Activated T-cell treated with anti-CD3 and anti-CD28 coated beads, Interleukin-2, amount 50 U/mL, for 24 hours (primary cell): ENCODE data around the gene PLGLB1.
"Not testable (repeated sequence)": the region's sequence is repeated elsewhere in the genome, so short reads cannot be mapped to it uniquely, and the experiment has no call there.

Experiments used
- DNase-seq: peaks from one replicate; pipeline ENCODE4 v3.0.0-alpha.2; 2020
- H3K27ac Mint-ChIP-seq: 2 replicates; pipeline ENCODE4 v1.8.0; 2020; ENCODE audit warnings: mild to moderate bottlenecking, mixed read lengths
- H3K27me3 Mint-ChIP-seq: 2 replicates; pipeline ENCODE4 v1.8.0; 2020; ENCODE audit warnings: mixed read lengths
- H3K36me3 Mint-ChIP-seq: 2 replicates; pipeline ENCODE4 v1.8.0; 2020; ENCODE audit warnings: low read depth, mixed read lengths
- H3K4me1 Mint-ChIP-seq: 2 replicates; pipeline ENCODE4 v1.8.0; 2020; ENCODE audit warnings: low read depth, mixed read lengths
- H3K4me3 Mint-ChIP-seq: 2 replicates; pipeline ENCODE4 v1.8.0; 2020; ENCODE audit warnings: mild to moderate bottlenecking, moderate library complexity, mixed read lengths
- H3K9me3 Mint-ChIP-seq: 2 replicates; pipeline ENCODE4 v1.8.0; 2020; ENCODE audit warnings: mixed read lengths

Gene PLGLB1

GRCh38 chr2:87021744-87022143, at the start of gene PLGLB1:
Gene PLGLB1 (minus strand): TSS chr2:87021844. CDS start chr2:87021783, 61 bp downstream.
- H3K4me3 Mint-ChIP-seq, H3K36me3 Mint-ChIP-seq, H3K27ac Mint-ChIP-seq, DNase-seq, H3K9me3 Mint-ChIP-seq, H3K27me3 Mint-ChIP-seq, H3K4me1 Mint-ChIP-seq: not testable (repeated sequence)

GRCh38 chr2:87064305-87064704, 42.7 kb upstream of the PLGLB1 start:
- not testable (repeated sequence) for H3K27me3 Mint-ChIP-seq, H3K36me3 Mint-ChIP-seq, H3K27ac Mint-ChIP-seq, H3K9me3 Mint-ChIP-seq, DNase-seq, H3K4me3 Mint-ChIP-seq
- peaks cover 15% of the 10 kb centered on the region for H3K4me1 Mint-ChIP-seq

- DNase-seq, H3K27me3 Mint-ChIP-seq, H3K4me3 Mint-ChIP-seq, H3K9me3 Mint-ChIP-seq, H3K36me3 Mint-ChIP-seq, H3K27ac Mint-ChIP-seq: not testable (repeated sequence)
- peaks cover 16% of the 10 kb centered on the region for H3K4me1 Mint-ChIP-seq
These were observed 41.8 kb upstream of the PLGLB1 start for GRCh38 chr2:87063431-87063830.

- not testable (repeated sequence) for H3K36me3 Mint-ChIP-seq, H3K27ac Mint-ChIP-seq, DNase-seq, H3K4me3 Mint-ChIP-seq, H3K27me3 Mint-ChIP-seq, H3K9me3 Mint-ChIP-seq, H3K4me1 Mint-ChIP-seq
These were observed 39.9 kb upstream of the PLGLB1 start for GRCh38 chr2:87061519-87061918.

GRCh38 chr2:87057606-87058005, 36.0 kb upstream of the PLGLB1 start:
- H3K9me3 Mint-ChIP-seq, H3K4me3 Mint-ChIP-seq, DNase-seq, H3K27me3 Mint-ChIP-seq, H3K4me1 Mint-ChIP-seq, H3K36me3 Mint-ChIP-seq, H3K27ac Mint-ChIP-seq: not testable (repeated sequence)

GRCh38 chr2:87056843-87057242, 35.2 kb upstream of the PLGLB1 start:
- H3K27me3 Mint-ChIP-seq, H3K36me3 Mint-ChIP-seq, DNase-seq, H3K9me3 Mint-ChIP-seq, H3K27ac Mint-ChIP-seq, H3K4me1 Mint-ChIP-seq, H3K4me3 Mint-ChIP-seq: not testable (repeated sequence)

- not testable (repeated sequence) for H3K27me3 Mint-ChIP-seq, H3K9me3 Mint-ChIP-seq, H3K27ac Mint-ChIP-seq, H3K4me1 Mint-ChIP-seq, H3K4me3 Mint-ChIP-seq, DNase-seq
- H3K36me3 Mint-ChIP-seq: peaks cover 13% of the 10 kb centered on the region
These were observed 34.8 kb upstream of the PLGLB1 start for GRCh38 chr2:87056435-87056834.

- not testable (repeated sequence) for H3K9me3 Mint-ChIP-seq, H3K4me3 Mint-ChIP-seq, H3K4me1 Mint-ChIP-seq, DNase-seq, H3K27me3 Mint-ChIP-seq
- peak overlapping the region; percentile 87 for H3K27ac Mint-ChIP-seq
- H3K36me3 Mint-ChIP-seq: peaks cover 28% of the 10 kb centered on the region
These were observed 32.7 kb upstream of the PLGLB1 start for GRCh38 chr2:87054375-87054774.

- H3K4me1 Mint-ChIP-seq, H3K27ac Mint-ChIP-seq, H3K27me3 Mint-ChIP-seq, DNase-seq, H3K4me3 Mint-ChIP-seq, H3K36me3 Mint-ChIP-seq, H3K9me3 Mint-ChIP-seq: not testable (repeated sequence)
These were observed 19.8 kb upstream of the PLGLB1 start for GRCh38 chr2:87041321-87041978.

GRCh38 chr2:87028607-87029006, 7.0 kb upstream of the PLGLB1 start:
- H3K27ac Mint-ChIP-seq, H3K27me3 Mint-ChIP-seq, H3K36me3 Mint-ChIP-seq, H3K4me3 Mint-ChIP-seq, H3K9me3 Mint-ChIP-seq, DNase-seq, H3K4me1 Mint-ChIP-seq: not testable (repeated sequence)

- H3K4me1 Mint-ChIP-seq, H3K36me3 Mint-ChIP-seq, H3K27me3 Mint-ChIP-seq, H3K9me3 Mint-ChIP-seq, H3K4me3 Mint-ChIP-seq, DNase-seq, H3K27ac Mint-ChIP-seq: not testable (repeated sequence)
These were observed 5.2 kb upstream of the PLGLB1 start for GRCh38 chr2:87026816-87027215.

- not testable (repeated sequence) for H3K4me3 Mint-ChIP-seq, H3K27me3 Mint-ChIP-seq, DNase-seq, H3K27ac Mint-ChIP-seq, H3K9me3 Mint-ChIP-seq, H3K36me3 Mint-ChIP-seq, H3K4me1 Mint-ChIP-seq
These were observed 4.3 kb upstream of the PLGLB1 start for GRCh38 chr2:87025927-87026326.

GRCh38 chr2:87023988-87024615, 2.5 kb upstream of the PLGLB1 start:
- H3K27ac Mint-ChIP-seq, H3K4me3 Mint-ChIP-seq, H3K9me3 Mint-ChIP-seq, DNase-seq, H3K36me3 Mint-ChIP-seq, H3K4me1 Mint-ChIP-seq, H3K27me3 Mint-ChIP-seq: not testable (repeated sequence)

- H3K27ac Mint-ChIP-seq, H3K36me3 Mint-ChIP-seq, H3K9me3 Mint-ChIP-seq, H3K4me1 Mint-ChIP-seq, H3K27me3 Mint-ChIP-seq, H3K4me3 Mint-ChIP-seq, DNase-seq: not testable (repeated sequence)
These were observed 601 bp downstream of the PLGLB1 start for GRCh38 chr2:87021043-87021442.

GRCh38 chr2:87019053-87019452, 2.6 kb downstream of the PLGLB1 start:
- not testable (repeated sequence) for H3K27me3 Mint-ChIP-seq, H3K36me3 Mint-ChIP-seq, DNase-seq, H3K27ac Mint-ChIP-seq, H3K9me3 Mint-ChIP-seq, H3K4me1 Mint-ChIP-seq, H3K4me3 Mint-ChIP-seq
